Activated CD4-positive, alpha-beta T cell treated with anti-CD3 and anti-CD28 coated beads for 24 hours (primary cell): ENCODE results near the gene HECTD1.
"Not testable (repeated sequence)": the region's sequence is repeated elsewhere in the genome, so short reads cannot be mapped to it uniquely, and the experiment has no call there.

Experiments used
- DNase-seq, 2 donors: peaks; one replicate each; pipeline ENCODE4 v3.0.0-alpha.2; 2020; ENCODE audit warnings: low read depth in 2 of 2

HECTD1 gene

DNA sequence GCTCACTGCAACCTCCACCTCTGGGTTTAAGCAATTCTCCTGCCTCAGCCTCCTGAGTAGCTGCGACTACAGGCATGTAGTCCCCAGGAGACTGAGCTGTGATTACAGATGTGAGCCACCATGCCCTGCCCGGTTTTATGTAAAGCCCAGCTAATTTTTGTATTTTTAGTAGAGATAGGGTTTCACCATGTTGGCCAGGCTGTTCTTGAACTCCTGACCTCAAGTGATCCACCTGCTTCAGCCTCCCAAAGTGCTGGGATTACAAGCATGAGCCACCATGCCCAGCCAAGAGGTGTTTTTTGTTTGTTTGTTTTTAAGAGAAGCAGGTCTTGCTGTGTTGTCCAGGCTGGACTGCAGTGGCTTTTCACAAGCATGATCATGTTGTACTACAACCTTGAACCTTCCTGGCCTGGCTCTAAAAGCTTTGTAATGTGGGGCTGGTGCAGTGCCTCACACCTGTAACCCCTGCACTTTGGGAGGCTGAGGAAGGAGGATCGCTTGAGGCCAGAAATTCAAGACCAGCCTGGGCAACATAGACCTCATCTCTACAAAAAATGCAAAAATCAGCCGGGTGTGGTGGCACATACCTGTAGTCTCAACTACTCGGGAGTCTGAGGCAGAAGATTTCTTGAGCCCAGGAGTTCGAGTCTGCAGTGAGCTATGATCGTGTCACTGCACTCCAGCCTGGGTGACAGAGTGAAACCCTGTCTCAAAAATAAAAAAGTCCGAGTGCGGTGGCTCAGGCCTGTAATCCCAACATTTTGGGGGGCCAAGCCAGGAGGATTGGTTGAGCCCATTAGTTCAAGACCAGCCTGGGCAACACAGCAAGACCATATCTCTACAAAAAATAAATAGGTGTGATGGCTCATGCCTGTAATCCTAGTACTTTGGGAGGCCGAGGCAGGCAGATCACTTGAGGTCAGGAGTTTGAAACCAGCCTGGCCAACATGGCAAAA is 113.4 kb downstream of the HECTD1 start:
- not testable (repeated sequence) for DNase-seq

DNA sequence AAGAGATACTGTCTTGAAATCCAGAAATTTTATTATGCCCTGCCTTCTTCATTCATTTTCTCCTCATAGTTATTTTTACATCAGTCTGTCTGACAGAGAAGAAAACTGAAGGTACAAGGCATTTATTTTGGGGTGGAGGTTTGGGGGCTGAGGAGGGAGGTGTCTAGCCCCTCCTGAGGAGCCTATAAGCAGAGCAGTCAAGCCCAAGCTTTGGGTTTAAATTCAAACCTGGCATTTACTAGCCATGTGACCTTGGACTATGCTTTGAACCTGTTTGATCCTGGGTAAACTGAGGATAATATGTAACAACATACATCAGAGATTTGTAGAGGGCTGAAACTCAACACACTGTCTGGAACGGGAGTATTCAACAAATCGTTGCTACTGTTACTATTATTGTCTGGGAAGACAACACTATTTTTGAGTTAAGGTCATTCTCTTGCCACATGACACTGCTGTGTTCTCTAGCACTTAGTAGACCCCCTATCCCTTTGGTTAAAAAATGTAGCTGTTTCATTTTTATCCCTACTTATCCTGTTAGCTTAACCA is 115.4 kb downstream of the HECTD1 start:
- no peak for DNase-seq

DNA sequence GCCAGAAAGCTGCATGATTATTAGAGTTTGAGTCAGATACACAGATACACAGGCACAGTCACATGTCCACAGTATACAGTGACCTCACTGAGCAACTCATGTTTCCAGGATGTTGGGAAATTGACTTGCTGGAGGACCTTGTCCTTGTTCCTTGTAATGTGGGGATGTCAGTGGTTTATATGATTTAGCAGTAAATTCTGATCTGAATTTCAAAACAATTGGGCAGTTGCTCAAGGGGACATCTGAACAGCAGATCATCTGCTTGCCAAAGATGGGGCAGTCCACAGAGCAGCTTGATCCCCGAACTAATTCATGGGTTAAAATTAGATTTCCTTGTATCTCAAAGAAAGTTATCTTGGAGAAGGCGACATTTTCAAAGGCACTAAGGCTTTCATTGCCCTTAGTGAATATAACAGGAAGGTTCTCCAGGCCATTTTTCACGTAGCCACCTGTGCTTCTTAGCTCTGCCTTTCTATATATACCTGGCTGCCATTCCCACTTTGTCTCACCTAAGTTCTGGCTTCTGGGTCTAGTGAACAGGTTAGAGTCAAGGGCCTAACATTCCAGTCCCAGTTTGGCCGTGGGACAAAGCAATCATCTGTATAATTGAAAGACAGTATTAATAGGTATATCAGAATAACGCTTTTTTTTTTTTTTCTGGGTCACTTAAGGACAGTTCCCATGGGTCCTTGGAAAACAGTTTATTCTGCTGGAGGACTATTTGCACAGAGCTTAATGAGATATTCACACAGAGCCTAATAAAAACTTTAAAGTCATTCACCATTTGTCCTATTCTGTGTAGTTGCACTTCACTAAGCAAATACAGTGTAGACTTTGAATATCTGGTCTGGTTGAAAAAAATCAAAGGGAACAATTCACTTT is 116.5 kb downstream of the HECTD1 start:
- DNase-seq = no peak

DNA sequence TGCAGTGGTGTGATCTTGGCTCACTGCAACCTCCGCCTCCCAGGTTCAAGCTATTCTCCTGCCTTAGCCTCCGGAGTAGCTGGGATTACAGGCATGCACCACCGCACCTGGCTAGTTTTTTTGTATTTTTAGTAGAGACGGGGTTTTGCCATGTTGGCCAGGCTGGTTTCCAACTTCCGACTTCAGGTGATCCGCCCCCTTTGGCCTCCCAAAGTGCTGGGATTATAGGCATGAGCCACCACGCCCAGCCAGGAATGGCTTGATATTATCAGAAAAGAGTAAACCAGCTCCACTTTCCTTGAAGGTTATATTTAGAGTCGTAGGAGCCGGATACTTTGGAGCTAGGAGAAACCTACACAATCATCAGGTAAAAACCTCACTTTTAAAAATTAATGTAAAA is 121.1 kb downstream of the HECTD1 start:
- not testable (repeated sequence) for DNase-seq

DNA sequence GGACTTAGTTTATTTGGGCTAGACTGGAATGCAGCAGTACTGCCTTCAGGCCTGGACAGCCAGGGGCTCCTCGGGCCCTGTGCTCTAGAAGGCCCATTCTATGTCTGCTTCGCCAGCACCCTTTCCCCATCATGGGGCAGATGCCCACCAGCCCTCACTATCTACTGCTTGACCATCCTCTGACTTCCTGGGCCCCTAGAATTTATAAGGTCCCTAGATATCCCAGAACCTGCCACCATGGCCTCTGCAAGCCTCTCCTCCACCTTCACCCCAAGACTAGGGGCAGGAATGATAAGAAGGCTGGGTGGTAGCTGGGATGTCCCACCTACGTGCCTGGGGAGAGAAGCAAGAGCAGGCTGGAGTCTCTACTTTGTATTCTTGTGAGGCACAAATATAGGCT is 122.6 kb downstream of the HECTD1 start:
- no peak for DNase-seq

DNA sequence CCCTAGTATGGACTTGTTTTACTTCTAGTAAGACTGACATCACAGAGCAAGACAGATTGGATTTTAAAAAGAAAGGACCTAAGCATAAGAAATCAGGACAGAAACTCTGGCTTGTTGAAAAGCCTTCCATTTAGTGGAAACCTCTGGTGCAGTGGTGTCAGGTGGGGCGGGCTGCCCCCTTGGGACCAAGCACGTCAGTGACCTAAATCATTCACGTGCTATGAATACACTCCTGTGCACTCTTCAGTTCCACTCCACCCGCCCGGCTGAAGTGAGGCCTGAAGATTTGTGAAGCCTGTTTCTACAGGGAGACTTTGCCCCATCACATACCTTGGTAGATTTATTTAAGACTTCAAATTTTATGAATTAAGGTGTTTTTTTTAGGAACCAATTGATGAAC is 123.2 kb downstream of the HECTD1 start:
- DNase-seq = no peak

DNA sequence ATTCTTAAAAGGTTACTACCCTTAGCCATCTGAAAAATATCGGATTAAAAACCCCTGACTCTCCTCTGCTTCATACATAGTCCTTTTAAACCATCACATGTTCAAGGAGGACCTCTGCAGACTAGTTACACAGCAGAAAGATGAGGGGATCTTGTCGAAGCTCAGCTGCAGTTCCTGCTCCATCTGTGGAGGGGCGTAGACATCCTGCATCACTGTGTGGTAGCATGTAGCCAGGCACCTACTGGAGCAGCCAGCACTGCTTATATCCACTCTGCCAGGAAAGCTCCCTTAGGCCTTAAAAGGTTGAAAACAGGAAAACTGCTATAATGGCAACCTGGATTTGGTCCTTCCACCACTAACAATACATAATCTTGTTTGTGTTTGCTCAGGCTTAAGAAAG is 123.8 kb downstream of the HECTD1 start:
- no peak for DNase-seq

DNA sequence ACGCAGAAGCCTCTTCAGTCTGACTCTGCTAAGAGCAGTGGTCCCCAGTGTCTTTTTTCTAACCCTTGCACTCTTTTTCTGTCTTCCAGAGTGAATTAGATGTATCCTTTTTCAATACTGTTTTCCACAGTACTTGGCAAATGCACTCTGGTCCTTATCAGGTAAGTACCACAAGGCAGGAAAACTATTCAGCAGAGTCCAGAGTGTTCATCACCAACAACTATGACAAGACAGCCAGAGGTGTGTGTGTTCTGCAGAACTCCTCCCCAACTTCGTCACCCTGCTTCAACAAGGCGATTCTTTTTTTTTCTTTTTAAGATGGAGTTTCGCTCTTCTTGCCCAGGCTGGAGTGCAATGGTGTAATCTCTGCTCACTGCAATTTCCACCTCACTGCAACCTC is 127.1 kb downstream of the HECTD1 start:
- no peak for DNase-seq

DNA sequence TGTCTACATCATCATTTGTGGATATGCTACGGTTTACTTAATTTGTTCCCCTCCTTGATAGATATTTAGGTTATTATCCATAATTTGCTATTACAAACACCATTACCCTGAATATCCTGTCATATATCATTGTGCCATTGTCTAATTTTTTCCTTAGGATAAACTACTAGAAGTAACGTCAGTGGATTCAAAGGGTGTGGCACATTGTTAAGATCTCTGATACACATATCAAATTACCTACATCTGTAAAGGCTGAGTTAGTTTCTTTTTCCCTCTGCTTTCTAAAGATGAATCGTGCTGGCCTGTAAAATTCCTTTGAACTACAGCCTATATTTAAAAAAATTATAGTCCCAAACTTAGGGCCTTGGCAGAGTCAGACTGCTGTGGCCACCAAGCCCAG is 127.5 kb downstream of the HECTD1 start:
- DNase-seq = no peak

DNA sequence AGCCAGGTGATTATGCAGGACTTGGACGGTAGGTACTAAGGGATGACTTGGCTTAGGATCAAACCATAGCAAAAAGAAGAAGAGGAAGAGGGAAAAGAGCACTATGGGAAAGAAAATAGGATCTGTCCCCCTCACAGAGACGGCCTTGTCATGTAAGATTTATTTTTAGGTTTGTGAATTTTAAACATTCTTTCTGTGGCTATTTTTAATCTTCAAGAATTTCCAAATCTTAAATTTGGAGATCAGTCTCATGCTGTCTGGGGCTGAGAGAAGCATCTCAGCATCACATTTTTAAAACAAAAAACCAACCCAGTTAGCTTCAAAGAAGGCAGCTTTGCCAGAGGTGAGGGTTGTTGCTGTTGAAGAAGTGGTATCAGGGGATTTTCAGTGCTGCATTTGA is 128.8 kb downstream of the HECTD1 start:
- no peak for DNase-seq

DNA sequence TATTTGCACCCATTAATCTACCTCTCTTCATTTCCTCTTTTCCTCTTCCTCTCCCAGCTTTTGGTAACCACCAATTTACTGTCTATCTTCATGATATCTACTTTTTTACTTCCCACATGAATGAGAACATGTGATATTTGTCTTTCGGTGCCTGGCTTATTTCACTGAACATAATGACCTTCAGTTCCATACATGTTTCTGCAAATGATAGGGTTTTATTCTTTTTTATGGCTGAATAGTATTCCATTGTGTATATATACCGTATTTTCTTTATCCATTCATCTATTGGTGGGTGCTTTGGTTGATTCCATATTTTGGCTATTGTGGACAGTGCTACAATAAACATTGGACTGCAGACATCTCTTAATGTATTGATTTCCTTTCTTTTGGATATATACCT is 132.4 kb downstream of the HECTD1 start:
- no peak for DNase-seq

DNA sequence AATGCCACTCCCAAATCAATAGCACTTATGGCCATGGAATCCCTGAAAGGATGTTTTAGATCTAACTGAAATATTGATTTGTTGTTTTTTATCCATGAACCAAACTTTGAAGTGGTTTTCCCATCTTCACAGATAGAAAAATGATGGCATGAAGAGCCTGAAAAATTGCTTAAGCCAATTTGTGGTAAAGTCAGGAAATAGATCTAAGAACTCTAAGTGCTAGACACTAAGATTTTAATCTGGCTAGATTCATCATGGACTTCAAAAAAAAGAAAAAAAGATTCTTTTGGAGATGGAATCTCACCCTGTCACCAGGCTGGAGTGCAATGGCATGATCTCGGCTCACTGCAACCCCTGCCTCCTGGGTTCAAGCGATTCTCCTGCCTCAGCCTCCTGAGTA is 136.4 kb downstream of the HECTD1 start:
- no peak for DNase-seq

DNA sequence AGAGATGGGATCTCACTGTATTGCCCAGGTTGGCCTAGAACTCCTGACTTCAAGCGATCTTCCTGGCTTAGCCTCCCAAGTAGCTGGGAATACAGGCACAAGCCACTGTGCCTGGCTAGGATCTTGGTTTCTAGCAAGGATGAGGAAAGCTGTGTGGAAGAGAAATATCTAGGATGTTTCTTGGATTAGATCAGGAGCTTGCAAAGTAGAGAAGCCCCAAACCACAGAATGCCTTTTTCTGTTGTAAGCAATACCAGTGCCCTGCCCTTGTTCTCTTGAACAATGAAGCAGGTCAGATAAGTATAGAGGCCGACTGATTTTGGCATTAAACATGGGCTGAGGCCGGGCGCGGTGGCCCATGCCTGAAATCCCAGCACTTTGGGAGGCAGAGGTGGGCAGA is 137.2 kb downstream of the HECTD1 start:
- no peak for DNase-seq

DNA sequence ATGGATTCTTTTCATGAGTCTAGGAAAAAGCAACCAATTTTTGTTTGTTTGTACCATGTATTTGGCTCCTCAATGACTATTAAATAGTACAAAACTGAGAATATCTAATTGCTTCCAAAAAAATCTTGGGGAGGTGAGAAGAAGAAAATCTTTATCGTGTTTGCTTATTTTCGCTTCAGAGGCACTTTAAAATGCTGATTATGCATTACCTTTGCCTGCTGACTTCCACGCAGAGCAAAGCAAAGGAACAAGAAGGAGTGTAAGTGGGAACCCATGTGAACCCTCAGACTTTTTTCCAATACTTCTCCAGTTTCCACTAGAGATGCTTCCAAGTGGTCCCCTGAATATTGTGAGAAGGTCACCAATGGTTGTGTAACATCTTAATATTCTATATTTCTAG is 138.2 kb downstream of the HECTD1 start:
- DNase-seq = no peak

DNA sequence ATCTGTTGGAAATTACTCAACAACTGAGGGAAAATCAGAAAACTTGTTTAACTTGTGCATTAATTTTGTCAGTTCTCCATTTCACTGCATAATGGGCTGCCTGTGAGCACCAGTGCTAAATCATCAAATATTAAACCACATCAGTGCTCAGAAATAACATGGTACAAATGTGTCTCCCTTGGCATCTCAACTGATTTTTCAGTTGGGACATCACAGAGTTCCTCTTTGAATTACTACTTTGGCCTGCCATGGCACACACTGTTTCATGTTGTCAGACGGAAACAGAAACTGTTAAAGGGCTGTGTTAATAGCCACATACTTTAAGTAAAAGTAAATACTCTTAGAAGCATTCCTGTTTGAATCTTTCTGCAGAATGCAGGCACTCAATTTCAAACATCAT is 139.4 kb downstream of the HECTD1 start:
- no peak for DNase-seq

DNA sequence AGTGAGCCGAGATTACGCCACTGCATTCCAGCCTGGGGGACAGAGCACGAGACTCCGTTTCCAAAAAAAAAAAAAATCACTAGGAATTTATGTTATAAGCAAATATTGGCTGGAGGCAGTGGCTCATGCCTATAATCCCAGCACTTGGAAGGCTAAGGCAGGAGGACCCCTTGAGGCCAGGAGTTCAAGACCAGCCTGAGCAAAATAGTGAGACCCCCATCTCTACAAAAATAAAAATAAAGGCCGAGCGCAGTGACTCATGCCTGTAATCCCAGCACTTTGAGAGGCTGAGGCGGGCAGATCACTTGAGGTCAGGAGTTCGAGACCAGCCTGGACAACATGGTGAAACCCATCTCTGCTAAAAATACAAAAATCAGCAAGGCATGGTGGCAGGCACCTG is 144.7 kb downstream of the HECTD1 start:
- DNase-seq = not testable (repeated sequence)

DNA sequence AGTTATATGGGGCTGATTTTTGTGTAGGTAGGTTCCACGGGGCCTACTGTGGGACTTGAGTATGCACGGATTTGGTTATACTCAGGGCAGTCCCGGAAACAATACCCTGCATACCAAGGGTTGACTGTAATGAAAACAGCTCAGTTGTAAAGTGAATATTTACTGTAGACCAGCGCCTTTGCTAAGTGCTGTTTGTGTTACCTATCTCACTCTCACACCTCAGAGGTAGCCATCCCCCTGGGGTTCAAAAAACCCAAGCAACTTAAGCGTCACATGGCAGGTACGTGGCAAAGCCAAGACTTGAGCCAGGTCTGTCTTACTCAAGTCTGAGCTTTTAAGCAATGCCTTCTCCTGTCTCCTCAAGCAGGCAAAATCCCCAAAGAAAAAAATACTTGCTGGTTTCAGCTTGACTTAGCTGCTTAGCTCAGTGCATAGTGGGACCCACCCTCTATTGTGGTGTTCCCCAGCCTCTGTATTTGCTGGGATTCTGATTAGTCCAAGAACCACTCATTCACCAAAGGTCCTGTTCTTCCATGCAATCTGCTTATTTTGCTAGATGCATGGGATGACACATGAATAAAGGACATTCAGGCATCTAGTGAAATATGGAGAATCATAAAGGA is 147.2 kb downstream of the HECTD1 start:
- no peak for DNase-seq

DNA sequence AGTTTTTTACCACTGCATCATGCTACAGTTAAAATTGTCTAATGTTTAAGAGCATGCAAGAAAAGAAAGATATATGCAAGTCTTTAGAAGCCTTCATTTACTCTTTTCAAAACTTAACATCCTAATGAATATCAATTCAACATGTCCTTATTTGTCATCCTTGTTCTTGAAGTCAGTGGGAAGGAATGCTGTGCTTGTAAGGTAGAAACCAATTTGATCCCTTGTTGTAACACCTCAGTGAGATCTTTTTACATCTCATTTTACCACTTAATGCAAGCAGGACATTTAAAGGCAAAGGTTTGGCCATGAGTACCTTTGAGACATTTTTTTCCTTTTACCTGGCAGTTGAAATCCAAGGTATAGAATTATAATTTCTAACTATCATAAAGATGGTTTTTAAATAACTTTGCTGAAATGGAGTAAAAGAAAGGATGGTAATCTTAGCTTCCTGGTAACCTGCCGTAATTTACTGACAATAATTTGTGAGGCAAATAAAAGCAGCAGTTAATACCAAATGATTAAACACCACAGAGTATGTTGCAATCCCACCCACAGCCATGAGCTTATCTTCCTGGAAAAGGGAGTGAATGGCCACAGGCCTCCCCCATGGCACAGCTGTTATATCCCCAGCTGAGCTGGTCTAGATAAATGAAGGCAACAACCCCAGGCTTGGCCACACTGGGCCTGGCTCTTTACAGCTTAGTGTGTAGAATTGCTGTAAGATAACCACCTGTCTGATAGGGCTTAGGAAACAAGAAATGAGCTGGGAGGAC is 148.3 kb downstream of the HECTD1 start:
- DNase-seq = no peak

DNA sequence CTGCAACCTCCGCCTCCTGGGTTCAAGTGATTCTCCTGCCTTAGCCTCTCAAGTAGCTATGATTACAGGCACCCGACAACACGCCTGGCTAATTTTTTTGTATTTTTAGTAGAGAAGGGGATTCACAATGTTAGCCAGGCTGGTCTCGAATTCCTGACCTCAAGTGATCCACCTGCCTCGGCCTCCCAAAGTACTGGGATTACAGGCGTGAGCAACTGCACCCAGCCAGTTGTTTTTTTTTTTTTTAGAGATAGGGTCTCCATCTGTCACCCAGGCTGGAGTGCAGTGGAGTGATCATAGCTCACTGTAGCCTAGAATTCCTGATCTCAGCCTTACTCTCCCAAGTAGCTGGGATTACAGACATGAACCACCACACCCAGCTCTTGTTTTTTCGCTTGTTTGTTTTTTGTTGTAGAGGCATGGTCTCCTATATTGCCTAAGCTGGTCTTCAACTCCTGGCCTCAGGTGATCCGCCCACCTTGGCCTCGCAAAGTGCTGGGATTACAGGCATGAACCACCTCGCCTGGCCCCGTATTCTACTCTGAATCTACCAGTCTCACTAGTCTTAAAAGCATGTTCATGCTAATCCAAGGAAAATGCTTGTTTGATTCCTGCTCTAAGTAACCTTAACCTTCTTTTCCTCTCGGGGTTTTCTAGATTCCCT is 149.8 kb downstream of the HECTD1 start:
- no peak for DNase-seq

DNA sequence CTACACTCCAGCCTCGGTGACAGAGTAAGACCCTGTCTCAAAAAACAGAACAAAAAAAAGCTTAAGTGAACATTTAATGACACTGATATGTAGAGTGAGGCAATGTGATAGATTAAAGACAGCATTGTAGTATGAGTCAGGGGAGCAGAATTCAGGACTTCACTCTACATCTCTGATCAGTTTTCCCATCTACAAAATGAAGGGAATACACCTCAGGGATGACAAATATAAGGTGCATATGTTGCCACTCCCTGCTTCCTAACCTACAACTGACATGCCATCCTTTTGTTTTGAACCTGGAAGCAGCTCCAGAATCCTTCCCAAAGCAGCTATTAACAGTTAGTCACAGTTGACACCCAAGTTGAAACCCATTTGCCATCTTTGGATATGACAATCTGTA is 150.6 kb downstream of the HECTD1 start:
- no peak for DNase-seq
